Fibroblast of skin of back (primary cell): ENCODE data around the gene CDCA4.

Experiments used
- DNase-seq: peaks from one replicate; pipeline ENCODE4 v3.0.0-alpha.2; 2013

Gene CDCA4

DNA sequence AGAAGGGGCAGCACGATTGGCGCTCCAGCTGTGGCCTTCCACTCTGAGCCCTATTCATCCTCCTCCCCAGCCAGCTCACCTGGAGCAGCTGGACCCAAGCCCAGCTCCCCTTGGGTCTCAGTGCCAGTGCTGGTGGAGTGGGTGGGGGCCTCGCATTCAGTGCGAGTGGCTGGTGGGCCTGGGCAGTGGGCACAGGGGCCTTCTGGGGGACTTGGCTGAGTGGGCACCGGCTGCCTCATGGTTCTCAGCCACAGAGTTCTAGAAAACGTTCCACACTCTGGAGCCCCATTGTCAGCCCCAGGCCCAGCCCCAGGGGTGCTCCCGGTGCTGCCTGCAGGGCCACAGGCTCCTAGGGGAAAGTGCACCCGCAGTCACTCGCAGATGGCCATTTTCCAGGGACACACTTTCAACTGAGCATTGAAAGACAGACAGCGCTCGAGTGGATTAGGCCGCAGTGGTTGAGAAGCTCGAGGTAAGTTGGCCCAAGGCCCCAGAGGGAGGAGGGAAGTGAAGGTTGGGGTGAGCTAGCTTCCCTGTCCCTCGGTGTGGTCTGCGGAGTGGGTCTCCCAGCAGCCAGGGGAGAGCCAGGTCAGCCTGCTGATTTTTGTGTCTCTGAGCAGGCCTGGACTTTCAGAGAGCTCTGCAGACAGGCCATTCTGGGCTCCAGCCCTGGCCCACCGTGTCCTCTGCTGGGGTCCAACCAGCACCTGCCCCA, 31.5 kb downstream of the CDCA4 start:
- DNase-seq, result no peak

DNA sequence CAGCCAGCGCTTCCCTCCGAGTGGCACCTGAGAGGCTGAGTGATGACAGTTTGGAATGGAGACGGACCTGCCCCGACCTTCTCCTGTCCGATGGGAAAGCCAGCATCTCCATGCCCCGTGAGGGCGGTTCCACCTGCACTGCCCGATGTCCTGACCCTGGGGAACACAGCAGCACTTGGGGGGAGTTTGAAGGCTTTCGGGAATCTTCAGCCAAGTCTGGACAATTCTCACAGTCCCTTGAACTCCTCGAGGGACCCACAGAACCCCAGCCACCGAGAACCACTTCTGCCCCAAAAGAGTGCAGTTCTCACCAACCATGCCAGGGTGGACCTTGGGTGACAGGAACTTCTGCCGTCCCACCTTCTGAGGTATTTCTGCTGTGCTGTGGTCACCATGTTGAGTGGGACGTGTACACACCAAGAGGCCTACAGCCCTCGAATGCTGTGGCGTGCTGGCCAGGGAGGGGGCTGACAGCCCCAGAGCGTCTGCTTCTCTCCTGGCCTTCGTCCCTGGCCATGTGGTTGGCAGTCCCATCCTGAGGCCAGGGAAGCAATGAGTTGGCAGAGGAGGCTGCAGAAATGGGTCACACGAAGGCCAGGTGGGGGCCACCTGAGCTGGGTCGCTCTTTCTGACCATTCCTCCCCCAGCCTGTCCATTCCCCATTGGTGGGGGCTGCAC, 34.3 kb downstream of the CDCA4 start:
- DNase-seq, result no peak

DNA sequence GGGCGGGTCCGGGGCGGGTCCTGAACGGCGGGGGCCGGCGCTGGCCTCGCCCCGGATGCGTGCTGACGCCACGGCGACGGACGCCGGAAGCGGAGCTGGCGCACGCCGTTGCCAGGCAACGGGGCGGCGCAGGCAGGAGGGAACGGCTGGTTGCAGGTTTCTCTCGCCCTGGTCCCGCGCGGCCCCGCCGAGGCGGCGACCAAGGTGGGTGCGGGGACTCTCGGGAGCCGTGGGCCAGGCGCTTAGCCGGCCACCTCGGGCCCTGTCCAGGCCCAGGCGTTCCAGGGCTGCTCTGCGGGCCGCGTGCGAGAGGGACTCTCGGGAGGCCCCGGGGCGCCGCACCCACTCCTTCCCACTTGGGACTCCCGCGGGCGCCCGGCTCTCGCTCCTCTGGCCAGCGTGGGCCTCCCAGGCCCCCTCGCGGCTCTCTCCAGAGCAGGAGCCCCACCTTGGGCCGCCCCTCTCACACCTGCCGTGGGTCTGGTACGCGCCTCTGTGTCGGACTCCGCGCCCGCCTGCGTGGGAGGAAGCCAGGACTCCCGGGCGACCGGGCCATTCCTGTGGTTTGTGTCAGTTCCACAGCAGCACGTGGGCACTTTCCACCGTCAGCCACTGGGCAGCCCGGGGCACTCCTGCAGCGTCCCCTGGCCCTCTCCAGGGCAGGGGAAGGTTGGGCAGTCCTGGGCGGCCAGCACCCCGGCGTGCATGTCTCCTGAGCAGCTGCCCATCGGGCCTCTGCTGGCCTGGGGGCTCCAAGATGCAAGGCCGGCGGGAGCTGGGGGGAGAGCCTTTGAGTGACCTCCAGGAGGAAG, 35.0 kb downstream of the CDCA4 start, which contains the start of gene CLBA1:
Gene CLBA1, plus strand, starts transcription at position 114 of the 812 bp plus-strand sequence. Its CDS starts 644 bp downstream, at position 758.
- DNase-seq, result peak; percentile 91

DNA sequence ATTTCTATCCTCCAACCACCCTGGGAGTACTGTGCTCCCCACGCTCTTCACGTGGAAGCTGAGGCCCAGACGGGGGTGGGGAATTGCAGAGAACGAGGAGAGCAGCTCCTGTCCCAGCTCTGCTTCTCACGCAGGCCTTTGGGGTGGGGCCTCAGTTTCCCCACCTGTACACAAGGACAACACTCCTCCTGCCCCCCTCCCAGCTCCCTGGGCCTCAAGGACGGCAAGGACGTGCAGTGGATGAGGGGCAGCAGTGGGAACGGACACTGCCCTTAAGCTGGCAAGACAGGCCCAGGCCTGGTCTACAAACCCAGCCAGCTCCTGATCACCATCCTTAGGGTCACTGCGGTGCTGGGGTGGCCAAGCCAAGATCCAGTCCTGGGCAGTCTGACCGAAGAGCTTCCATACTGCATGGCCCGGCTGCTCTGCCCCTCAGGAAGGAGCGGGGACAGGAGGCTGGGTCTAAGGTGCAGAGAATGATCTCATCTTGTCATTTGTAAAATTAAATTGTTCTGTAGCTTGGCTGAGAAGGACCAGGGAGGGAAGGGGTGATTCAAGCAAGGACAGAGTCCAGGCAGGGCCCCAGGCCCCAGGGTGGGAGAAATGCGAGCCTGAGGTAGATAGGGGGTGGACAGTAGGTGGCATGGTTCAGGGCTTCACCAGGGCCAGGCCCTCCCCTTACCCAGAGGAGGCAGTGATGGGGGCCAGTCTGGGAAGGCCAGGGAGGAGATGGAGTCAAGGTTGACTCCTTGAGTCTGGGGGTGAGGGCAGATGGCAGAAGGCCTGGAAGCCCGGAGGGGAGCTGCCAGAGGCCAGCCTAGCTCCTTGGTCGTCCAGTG, 36.6 kb downstream of the CDCA4 start:
- no peak for DNase-seq

DNA sequence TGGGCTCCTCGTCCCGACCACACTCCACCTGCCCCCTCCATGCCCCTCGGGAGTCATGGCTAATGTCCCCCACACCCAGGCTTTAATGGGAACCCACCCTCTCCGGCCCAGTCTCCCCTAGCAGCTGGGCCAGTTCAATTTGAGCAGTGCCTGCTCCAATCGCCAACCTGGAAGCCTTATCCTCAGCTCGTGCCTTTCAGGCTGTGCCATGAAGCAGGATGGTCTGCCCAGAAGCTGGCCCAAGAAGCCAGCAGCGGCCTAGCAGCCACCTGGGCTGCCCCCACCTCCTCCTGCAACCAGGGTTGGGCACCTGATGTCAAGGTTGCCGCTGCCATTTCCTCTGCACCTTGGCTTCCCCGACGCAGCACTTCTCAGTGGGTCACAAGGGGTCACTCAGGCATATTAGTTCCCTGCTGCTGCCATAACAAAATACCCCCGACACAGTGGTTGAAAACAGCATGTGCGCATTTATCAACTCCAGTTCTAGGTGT, 37.6 kb downstream of the CDCA4 start:
- DNase-seq, result no peak

DNA sequence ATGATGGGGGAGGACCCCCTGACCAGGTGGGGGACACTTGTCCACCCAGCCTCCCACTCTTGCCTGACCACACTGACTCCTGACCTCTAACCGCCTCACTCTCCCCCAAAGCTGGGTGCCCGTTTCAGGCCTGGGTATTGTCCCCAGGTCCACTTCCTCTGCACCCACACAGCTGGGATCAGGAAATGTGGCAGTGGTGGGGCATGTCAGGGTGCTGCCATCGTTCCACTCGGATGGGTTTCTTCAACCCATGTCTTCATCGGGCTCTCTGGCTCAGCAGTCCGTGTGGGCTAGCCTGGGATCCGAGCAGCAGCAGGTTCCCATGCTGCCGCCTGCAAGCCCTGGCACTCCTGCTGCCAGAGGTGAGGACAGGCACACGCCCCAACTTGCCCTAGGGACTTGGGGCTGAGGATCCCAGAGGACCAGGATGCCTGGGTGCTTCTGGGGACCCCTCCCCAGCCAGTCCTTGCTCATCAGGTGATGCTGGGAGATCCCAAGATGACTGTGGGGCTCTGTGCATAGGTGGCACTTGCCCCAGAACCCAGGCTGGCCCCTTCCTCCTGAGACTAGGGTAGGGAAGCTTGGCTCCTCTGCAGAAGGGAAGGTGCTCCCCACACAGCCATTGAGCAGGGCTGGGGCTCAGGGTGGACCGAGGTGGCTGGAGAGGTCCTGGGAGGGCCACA, 38.2 kb downstream of the CDCA4 start:
- DNase-seq, result no peak

DNA sequence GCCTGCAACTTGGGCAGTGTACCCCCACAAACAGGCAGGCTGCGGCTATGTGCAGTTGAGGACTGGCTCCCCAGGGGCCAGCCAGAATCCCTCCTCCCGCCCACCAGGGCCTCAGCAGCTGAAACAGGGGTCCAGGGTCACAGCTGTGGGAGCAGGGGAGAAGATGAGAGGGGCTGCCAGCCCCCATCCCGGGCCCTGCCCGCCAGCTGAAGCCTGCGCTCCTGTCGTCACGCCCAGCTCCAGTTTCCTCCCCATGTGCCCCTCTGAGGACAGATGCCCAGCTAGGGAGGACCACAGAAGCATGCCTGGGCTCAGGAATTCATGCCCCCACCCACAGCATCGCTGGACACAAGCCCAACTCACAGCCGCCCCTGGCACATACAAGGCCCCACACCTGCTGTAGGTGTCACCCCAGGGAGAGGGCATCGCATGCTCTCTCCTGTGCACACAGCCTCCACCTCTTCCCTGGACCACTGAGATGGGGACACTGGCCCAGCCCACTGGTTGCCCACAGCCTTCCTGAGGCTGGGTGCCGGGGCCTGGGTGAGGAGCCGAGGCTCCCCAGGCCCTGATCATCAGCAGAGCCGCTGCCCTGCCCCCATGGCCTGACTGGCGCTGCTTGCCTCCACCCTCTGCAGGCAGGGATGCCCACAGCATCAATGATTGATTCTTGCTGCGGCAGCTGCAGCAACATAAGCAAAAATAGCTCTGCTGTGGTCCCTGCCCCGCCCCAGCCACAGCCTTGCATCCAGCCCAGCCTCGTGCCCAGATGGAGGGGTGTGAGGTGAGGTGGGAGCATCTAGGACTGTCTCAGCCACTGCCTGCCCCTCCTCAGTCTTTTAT, 39.0 kb downstream of the CDCA4 start:
- no peak for DNase-seq

DNA sequence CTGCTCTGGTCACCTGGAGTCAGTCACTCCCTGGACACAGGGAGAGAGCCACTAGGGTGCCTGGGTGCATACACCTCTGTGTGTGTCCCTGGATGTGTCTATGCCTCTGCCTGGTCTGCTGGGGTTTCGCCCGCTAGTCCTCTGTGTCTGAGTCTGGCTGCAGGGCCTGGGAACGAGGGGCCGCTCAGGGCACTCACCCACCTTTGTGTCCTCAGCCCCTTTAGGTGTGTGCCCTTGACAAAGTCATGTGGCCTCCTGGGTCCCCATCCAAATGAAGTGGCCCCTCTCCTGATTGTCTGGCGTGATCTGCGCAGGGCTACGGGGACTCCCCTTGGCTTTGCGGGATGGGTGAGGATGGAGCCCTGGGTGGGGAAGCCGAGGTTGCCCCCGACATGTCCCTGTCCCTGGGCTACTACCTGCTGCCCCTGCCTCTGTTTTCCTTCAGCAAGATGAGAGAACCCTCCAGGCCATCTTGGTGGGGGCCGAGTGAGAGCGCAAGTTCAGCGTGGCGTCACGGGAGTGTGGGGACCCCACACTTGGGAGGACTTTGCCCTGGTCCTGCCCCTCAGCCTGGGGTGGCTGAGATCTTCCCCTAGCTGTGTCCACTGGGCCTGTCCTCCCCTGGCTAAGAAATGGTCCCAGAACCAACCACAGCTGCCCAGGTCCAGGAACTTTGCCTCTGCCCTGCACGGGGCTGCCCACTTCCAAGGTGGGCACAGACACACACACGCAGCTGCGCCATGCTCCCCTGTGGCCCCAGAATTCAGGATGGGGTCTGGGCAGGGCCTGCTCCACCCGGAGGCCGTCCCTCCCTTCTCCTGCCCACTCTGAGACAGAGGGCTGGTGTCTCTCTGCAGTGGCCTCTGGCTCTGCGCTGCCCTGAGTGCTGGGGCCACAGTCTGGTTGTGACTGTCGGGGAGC, 40.0 kb downstream of the CDCA4 start:
- no peak for DNase-seq

DNA sequence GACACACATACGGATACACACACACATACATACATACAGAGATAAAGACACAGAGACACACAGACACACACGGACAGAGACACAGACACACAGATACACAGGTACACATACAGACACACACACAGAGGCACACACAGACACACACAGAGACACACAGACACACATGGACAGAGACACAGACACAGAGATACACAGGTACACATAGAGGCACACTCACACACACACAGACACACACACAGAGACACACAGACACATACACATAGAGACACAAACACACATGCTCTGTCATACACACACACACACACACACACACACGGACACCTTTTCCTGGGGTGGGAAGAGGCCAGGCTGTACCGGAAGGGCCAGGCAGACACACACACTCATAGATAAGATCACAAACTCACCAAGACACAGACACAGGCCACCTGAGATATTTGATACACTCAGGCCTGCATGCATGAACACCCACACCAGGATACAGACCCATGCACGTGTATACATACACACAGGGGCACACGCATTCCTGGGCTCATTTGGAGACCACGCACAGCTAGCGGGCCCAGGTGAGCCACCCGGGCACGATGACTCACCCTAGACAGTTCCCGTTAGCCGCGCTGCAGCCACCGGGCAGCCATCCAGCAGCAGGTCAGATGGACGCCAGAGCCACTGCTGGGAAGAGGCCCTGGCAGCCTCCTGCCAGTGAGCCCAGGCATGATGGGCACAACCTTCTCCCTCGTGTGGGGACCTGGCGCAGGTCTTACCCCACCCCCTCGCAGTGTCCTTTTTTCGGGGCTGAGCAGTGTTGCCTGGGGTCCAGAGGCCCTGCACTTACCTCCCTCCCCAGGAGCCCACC, 40.9 kb downstream of the CDCA4 start:
- DNase-seq, result no peak

DNA sequence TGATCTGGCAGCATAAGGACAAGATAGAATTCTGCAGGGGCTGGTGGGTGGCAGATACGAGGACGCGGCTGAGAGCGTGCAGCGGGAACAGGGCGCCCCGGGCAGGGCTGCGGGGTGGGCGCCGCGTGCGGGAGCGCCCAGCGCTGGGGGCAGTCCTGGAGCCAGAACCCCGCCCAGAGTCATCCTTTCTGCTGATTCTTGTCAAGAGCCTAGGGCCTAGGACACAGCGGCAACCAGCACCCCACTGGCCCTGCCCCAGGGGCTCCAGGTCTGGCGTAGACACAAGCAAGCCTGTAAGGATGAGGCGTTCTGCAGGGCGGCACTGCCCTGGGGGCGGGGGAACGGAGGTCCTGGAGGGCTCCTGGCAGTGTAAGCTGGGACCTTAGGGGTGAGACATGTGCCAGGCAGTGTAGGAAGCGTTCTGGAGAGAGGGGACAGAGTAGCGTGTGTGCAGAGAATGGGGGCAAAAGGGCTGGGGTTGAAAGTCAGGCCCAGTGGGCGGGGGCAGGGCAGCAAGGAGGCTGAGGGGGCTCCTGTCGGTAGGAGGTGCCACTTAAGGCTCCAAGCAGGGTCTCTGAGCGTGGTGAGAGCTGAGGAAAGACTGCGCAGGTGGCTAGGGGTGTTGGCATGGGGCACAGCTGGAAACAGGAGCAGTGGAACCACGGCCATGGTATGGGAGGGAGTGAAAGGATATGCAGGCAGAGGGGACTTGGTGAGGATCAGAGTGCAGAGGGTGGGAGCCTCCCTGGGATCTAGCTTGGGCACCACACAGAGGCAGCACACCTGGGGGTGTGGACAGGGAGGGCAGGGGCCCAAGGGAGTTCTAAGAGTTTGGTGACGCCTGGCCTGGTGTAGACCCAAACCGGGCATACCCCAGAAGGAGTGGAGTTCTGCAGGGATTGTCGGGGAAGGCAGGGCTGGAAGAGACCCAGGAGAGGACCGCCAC, 41.9 kb downstream of the CDCA4 start:
- no peak for DNase-seq

DNA sequence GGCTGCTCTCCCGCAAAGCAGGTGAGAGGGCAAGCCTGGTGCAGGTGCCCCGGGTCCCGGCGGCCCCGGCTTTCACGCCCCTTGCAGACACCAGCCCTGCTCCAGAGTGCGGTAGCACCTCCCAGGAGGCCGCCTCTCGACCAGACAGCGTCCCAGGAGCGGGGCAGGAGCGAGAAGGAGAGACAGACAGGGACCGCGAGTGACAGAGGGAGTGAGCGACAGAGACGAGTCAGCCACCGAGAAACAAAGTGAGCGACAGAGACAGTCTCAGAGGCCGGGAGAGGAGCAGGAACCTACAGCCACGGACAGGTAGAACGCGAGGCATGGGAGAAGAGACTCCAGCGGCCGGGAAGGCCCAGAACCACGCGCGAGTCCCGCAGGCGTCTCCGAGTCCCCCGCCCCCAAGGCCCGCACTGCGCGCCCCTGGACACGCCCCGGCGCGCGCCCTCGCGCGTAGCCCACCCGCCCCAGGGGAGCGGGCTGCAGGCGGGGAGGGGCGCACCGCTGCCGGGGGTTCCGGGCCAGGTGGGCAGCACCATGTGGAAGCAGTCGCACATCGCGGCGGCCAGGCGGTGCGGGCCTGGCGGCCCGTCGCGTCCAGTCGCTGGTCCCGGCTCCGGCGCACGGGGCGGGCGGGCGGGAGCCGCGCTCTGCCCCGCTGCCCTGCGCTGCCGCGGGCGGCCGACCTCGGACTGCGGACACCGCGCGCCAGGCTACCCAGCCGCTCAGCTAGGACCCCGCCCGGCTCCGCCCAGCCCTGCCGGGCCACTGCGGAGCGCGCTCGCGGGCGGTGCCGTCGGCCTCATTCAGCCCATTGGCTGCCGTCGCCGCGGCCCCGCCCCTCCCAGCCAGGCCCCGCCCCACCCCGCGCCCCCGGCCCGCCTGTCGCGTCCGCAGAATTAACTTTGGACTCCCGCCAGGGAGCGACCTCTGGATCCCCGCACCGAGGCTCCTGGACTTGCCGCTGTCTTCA, 42.9 kb downstream of the CDCA4 start, which contains the start of gene AHNAK2:
Gene AHNAK2, minus strand, starts transcription at position 694 of the 973 bp plus-strand sequence. Its CDS starts 137 bp downstream, at position 557.
- peak; percentile 77 for DNase-seq

DNA sequence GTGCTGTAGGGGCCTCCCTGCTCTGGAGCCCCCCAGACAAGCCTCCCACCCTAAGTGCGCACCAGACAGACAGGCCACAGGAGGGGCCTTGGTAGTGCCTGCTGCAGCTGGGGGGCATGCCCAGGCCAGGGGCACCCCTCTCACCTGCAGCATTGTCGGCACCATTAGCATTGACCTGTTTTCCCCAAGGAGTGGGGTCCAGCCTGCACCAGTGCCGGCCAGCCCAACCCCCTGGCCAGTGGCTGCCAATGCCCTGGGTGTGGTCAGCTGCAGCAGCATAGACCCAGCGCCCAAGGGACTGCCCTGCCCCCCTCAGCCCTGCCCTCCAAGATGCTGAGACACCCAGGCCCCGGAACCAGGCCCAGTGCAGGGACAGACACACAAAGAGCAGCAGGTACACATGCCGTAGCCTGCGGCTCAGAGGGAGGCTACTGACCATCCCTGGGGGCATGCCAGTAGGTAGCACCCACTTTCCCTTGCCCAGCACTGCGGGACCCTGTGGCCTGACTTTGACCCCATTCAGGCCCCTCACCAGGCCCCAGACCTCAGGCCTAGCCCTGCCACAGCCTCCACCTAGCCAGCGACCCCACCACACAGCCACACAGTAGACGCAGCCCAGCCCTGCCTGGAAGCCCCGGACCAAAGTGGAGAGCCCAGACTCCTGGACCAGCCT, 43.7 kb downstream of the CDCA4 start:
- no peak for DNase-seq

DNA sequence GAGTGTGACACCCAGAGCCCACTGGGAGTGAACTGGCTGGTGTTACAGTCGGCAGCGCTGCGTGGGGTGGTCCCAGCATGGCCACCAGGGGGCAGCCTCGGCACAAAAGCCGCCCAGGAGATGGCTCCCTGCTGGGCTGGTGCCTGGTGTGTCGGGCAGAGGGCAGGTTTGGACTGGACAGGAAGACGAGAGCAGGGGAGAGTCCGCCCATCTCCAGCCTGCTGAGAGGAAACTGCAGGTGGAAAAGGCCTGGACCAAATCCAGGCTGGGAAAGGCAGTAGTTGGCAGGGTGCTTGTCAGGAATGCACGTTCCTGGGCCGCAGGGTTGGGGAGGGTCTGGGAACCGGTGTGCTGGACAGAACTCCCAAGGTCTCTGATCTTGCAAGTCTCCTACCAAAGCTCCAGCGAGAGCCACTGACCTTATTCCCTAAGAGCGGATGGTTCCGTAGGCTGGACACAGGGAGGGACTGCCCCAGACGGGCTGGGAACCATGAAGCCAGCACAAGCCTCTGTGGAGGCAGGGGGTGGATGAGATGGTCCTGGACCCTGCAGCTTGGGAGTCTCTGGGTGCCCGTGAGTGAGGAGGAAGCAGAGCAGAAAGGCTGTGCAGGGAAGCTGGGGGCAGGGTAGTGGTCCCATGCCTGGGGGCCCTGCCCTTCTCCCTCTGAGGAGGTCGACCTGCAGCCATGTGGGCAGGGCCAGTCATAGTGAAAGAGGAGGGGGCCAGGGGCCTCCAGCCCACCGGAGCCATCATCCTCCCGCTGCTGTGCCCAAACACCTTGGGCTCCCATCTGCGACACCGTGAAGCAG, 44.5 kb downstream of the CDCA4 start:
- peak; percentile 67 for DNase-seq

DNA sequence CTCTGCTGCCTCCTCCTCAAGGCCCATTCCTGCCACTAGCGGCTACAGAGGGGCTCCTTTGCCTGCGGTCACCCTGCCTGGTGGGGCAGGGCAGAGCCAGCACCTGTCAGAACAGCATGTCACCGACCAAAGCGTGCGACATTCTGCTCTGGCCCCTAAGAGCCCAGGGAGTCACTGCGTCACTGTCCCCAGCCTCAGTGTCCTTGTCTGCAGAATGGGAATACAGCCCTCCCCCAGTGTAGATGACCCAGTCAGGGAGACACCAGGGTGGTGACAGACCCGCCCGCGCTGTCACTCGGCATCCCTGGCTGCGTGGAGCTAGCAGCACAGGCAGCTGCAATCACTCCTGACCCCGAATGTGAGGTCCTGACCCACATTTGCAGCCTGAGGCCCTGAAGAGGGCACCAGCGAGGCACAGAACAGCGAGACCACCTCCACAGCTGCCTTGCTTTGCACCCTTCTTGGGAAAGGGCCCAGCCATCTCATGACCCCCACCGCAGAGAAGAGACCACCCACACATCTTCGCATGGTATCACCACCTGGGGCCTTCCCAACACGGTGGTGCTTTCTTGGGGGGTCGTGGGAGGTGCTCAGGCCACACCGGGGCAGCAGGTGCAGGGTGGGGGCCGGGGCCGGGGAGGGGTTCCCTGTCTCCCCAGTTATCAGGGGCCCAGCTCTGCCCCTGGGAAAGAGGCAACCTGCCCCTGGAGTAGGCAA, 45.2 kb downstream of the CDCA4 start:
- no peak for DNase-seq
